Measurements from ENCODE around the gene MSL3B.

MSL3B gene

DNA sequence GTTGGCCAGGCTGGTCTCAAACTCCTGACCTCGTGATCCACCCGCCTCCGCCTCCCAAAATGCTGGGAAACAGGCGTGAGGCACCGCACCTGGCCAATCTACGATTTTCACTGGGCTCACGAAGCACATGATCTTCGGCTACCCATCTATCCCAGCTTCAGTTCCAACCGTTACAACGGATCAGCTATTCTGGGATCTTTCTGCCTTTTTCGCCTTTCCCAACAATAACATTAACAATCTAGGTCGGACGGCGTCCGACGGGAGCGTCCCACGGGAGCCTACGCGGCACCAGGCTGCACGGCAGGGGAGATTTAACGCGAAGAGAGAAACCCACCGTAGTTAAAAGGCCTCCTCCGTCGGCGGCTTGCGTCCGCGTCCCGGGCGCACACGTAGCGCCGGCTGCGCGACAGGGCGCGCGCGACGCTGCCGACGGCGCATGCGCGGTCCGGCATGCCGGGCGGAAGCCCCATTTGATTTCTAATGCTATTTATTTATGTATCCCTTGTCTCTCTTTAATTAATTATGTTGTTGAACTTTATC lies at the start of gene MSL3B:
MSL3B (minus strand) TSS at position 394 of the 540 bp plus-strand sequence.
- H3K27ac Mint-ChIP-seq: peak within 1 kb of the TSS; percentile 90
- peaks cover 28% of the 10 kb centered on the region for H3K27me3 Mint-ChIP-seq
- H3K36me3 Mint-ChIP-seq: peaks cover 33% of the 10 kb centered on the region
- TF ChIP-seq CTCF (conservative IDR thresholded peaks at IDR 0.05): no peak
- peaks cover 9% of the 10 kb centered on the region for H3K9me3 Mint-ChIP-seq
- H3K4me3 Mint-ChIP-seq: peak within 1 kb of the TSS; percentile 97
- DNase-seq (ENCODE audit: extremely low spot score, unreplicated experiment): no peak
- H3K4me1 Mint-ChIP-seq (ENCODE audit: unreplicated experiment): peaks cover 4% of the 10 kb centered on the region

- TF ChIP-seq CTCF (conservative IDR thresholded peaks at IDR 0.05): no peak
- no peak within 1 kb of the TSS for H3K27ac Mint-ChIP-seq
- H3K9me3 Mint-ChIP-seq: no peaks in the 10 kb centered on the region
- no peak for DNase-seq (ENCODE audit: extremely low spot score, unreplicated experiment)
- H3K36me3 Mint-ChIP-seq: no peaks in the 10 kb centered on the region
- H3K4me1 Mint-ChIP-seq (ENCODE audit: unreplicated experiment): no peaks in the 10 kb centered on the region
- peaks cover 60% of the 10 kb centered on the region for H3K27me3 Mint-ChIP-seq
- no peak within 1 kb of the TSS for H3K4me3 Mint-ChIP-seq
Measured at GRCh38 chr2:233917116-233917515, 48.9 kb upstream of the MSL3B start, which contains the start of gene TRPM8. TSS of gene TRPM8 (plus strand) at chr2:233917373. CDS start at chr2:233926538, 9,165 bp downstream.

- peaks cover 75% of the 10 kb centered on the region for H3K27me3 Mint-ChIP-seq
- TF ChIP-seq CTCF (conservative IDR thresholded peaks at IDR 0.05): peak; percentile 49
- no peaks in the 10 kb centered on the region for H3K36me3 Mint-ChIP-seq
- DNase-seq (ENCODE audit: extremely low spot score, unreplicated experiment): no peak
- no peak overlapping the region for H3K4me3 Mint-ChIP-seq
- no peaks in the 10 kb centered on the region for H3K9me3 Mint-ChIP-seq
- no peak overlapping the region for H3K27ac Mint-ChIP-seq
- H3K4me1 Mint-ChIP-seq (ENCODE audit: unreplicated experiment): no peaks in the 10 kb centered on the region
Measured at GRCh38 chr2:233915128-233915527, 46.9 kb upstream of the MSL3B start.

DNA sequence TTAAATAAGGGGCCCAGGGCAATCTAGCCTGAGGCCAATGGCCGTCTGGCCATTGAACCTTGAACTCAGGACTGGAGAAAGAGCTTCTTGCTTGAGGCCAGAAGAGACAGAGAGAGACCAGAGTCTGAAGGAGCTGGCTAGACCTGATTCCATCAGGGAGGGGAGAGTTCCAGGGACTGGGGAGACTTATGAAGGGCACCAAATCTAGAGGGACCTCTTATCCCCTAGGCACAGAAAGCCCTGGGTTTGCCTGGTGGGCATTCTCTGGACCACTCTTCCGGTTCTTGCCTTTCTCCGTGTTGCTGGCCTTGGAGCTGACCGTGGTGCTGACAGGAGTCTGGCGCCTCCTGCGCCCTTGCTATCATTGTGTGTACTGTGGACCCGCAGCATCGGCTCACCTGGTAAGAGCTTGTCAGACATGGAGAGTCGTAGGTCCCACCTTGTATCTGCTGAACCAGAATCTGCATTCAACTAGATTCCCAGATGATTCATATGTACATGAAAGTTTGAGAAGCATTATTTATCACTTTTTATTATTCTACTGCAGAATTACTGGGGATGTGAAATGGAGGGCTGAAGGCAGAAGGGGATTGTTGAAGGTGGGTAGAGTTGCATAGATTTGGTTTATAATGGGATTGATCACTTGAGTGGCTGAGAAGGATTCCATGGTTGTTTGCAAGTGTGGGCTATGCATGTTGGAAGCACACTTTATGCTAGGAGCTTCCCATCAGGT lies 44.7 kb upstream of the MSL3B start:
- no peak for TF ChIP-seq CTCF (conservative IDR thresholded peaks at IDR 0.05)
- no peaks in the 10 kb centered on the region for H3K36me3 Mint-ChIP-seq
- peaks cover 76% of the 10 kb centered on the region for H3K27me3 Mint-ChIP-seq
- no peak overlapping the region for H3K4me3 Mint-ChIP-seq
- no peaks in the 10 kb centered on the region for H3K4me1 Mint-ChIP-seq (ENCODE audit: unreplicated experiment)
- DNase-seq (ENCODE audit: extremely low spot score, unreplicated experiment): peak; percentile 76
- no peaks in the 10 kb centered on the region for H3K9me3 Mint-ChIP-seq
- H3K27ac Mint-ChIP-seq: no peak overlapping the region

DNA sequence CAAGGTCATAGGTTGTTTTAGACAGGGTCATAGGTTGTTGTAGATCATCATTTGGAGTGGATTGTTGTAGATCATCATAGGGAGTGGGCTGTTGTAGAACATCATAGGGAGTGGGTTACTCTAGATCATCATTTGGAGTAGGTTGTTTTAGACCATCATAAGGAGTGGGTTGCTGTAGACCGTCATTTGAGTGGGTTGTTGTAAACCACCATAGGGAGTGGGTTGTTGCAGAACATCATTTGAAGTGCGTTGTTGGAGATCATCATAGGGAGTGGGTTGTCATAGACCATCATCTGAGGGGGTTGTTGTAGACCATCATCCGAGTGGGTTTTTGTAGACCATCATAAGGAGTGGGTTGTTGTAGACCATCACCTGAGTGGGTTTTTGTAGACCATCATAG lies 39.4 kb upstream of the MSL3B start:
- Mint-ChIP-seq H3K4me3 (no peak overlapping the region), H3K4me1 (ENCODE audit: unreplicated experiment) (no peaks in the 10 kb centered on the region), H3K9me3 (no peaks in the 10 kb centered on the region), H3K27me3 (peaks cover 63% of the 10 kb centered on the region), H3K27ac (no peak overlapping the region), H3K36me3 (no peaks in the 10 kb centered on the region)
- TF ChIP-seq CTCF (conservative IDR thresholded peaks at IDR 0.05): no peak
- no peak for DNase-seq (ENCODE audit: extremely low spot score, unreplicated experiment)

Data from type B pancreatic cell (in vitro differentiated cells).